Stimulated activated CD8-positive, alpha-beta memory T cell treated with anti-CD3 and anti-CD28 coated beads, Interleukin-7, amount 100 ng/mL, for 4 hours (primary cell): Measurements from ENCODE around the gene FAM124B.

Experiments used
- DNase-seq, 2 donors: peaks; one replicate each; pipeline ENCODE4 v3.0.0-alpha.2; 2020; ENCODE audit warnings: low read depth in 2 of 2

Gene FAM124B

GRCh38 chr2:224381521-224382279 is 20.2 kb downstream of the FAM124B start:
- DNase-seq, result no peak

DNA sequence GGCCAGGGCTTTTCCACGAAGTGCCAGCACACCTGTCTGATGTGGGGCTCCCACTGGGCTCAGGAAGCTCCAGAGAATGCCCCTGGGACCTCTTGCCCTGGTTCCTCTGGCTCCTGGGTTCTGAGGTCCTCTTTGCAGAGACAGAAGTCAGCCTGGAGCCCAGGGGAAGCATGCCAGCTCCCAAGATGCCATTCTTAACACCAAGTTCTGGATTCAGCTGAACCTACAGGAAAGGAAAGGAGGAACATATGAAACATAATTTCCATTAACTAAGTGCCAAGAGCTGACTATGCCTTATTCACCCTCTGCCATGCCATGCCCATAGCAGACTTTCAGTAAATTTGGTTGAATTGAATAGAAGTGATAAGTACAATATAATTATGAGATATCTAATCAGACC is 21.9 kb downstream of the FAM124B start:
- no peak for DNase-seq

- DNase-seq, result no peak
These were observed 22.7 kb downstream of the FAM124B start for GRCh38 chr2:224379172-224379571.

- no peak for DNase-seq
These were observed 23.2 kb downstream of the FAM124B start for GRCh38 chr2:224378701-224379097.

GRCh38 chr2:224377751-224378700 is 23.9 kb downstream of the FAM124B start:
- DNase-seq, result no peak

DNA sequence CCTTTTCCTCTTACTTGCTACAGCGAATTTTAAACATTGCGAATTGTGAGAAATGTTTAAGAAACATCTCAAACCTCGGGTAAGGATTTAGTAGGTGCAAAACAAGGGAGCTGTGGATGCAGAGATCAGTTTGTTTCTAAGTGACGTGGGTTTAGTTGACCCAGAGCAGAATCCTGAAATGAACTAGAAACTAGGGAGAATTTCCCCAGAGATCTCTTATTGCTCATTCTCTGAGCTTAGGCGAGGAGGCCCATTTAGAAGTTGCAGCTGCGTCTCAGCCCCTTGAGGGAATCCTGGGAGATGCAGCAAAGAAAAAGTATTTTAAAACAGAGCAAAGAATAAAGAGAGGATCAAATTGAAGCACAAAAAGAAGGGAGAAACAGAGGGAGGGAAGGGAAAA is 29.3 kb downstream of the FAM124B start:
- no peak for DNase-seq

- DNase-seq, result no peak
These were observed 32.8 kb downstream of the FAM124B start for GRCh38 chr2:224369028-224369632.

DNA sequence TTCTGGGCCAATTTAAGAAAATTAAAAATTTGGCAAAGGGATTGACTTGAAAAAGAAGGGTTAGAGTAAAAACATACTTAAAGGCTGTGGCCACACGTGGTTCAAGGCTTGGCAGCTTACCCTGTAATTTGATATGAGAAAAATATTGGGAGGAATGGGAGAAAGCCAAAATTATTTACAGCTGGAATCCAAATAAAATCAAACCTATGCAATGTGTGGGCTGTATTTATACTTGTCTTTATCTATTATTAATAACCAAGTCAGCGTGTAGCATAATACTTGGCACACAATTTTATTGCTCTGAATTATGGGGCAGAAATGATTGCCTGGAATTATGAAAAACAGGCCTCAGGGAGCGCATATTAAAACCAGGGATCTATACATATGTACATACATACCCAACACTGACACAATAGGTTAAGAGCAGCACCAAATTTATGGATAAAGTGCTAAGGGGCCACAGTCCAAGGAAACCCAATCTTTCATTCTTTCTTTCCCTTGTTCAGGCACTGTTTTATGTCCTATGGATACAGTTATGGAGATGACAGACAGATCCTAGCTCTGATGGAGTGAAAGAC is 35.6 kb downstream of the FAM124B start:
- DNase-seq, result no peak

- DNase-seq, result no peak
These were observed 36.6 kb downstream of the FAM124B start for GRCh38 chr2:224365331-224365730.

GRCh38 chr2:224363281-224363680 is 38.6 kb downstream of the FAM124B start:
- DNase-seq, result no peak

DNA sequence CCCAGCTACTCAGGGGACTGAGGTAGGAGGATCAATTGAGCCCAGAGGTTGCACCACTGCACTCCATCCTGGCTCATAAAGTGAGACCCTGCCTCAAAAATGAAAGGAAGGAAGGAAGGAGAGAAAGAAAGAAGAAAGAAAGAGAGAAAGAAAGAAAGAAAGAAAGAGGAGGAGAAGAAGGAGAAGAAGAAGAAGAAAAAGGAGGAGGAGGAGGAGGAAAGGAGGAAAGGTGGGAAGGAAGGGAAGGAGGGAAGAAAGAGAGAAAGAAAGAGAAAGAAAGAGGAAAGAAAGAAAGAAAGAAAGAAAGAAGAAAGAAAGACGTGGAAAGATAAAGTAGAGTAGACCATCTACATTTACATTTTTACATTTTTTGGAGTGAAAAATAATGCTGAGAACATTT is 39.8 kb downstream of the FAM124B start:
- DNase-seq, result no peak

DNA sequence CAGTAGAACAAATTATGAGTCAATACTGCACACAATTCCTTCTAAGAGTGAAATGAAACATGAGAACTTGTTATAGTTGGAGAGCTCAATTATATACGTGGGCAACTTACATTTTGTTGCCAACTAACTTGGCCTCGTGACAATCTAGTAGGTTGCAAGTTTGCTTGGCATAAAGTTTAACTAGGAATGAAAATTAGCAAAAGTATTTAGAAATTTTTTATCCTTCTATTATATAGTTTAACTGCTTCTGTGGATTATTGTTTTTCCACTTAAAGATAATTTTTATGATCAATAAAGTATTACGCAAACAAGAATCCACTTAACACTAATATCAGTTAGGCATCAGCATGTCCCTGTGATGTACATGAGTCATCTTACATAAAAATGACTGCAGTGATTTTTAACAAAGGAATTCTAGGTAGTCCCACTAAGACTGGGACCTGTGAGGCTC is 41.1 kb downstream of the FAM124B start:
- no peak for DNase-seq

- no peak for DNase-seq
These were observed 42.3 kb downstream of the FAM124B start for GRCh38 chr2:224359569-224359968.

- peak in 1 of 2 donors; percentile 15 for DNase-seq
These were observed 44.6 kb downstream of the FAM124B start for GRCh38 chr2:224357098-224357901.

GRCh38 chr2:224354632-224355211 is 47.2 kb downstream of the FAM124B start:
- DNase-seq, result no peak

DNA sequence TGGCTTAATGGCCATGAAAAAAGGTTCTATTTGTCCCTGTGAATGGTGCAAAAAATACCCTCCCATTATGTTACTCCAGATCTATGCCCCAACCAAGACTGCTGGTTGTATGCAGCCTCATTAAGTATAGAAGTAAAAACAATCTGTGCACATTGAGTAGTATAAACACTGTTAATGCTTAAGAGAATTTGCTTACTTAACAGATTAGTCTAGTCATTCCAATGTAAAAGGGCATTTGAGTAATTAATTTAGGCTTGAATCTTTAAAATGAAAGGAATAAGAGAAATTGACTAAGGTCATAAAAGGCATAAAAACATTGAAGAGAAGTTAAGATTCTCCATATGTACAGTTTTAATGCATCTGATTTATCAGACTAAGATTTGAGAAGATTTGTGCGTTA is 51.2 kb downstream of the FAM124B start:
- DNase-seq, result no peak

DNA sequence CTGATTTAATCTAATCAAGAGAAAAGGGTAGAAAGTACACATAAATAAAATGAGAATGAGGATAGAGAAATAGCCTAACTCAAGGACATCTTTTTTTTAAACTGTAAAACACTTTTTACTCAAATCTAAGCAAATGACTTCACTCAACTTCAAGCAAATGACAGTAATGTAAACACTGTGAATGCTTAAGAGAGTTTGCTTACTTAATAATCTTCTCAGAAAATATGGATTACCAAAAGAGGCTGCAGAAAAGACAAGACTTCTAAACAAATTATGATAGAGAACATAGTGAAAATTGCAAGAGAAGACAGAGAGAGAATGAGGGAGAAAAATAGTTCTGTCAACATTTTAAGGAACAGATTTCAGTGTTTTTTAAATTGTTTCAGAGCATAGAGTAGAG is 52.5 kb downstream of the FAM124B start:
- DNase-seq, result no peak

DNA sequence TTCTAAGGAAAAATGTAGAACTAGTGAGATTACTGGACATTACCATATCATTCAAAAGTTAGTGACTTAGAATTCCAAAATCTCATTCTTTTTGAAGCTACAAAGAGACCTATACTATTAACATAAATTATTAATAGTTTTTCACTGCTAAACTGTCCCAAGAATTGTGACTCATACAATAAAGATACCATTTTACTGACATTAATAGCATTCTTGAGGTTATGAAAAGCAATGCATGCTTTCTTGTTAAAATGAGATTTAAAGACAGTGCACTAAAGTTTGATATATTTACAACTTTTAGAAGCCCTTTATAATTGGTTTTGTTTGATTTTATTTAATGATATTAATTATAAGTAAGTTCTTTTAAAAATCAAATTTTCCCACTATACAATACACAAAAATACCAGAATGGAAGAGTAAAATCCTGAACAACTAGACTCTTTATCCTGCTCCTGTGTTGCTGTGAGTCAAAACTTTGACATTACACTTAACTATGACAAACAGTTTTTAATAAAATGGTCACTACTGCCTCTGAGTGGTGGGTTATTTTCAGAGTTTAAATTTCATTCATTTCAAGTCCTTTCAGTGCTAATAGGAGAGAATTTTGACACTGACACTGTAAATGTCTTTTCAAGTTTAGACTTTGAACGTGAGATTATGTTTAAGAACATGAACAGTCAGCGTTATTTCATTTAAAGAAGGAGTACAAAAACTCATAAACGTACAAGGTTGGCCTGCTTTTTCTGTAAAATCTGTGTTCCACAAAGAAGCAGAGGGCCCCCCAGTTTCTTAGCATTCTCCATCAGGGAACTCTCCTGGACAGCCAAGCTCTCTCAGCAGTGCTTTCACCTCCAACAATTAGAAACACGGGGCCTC is 54.5 kb downstream of the FAM124B start:
- DNase-seq, result no peak

GRCh38 chr2:224345492-224345891 is 56.4 kb downstream of the FAM124B start:
- DNase-seq, result no peak

DNA sequence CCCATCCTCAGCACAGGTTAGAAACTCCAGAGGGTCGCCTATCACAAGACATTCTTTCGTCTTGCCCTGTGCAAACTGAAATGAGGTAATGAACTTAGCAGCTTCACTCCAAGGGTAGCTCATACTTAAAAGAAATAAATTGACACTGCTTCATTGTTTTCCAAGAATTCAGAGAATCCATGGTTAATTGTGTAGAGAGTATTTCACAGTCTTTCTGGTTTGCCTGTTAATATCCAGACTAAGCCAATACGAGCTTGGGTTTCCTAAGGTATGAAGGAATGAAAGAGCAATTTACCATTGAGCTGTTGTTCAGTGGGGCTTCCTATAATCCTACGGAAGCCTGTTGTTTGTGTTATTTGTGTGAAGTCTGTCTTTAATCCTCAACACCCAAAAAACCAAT is 58.7 kb downstream of the FAM124B start:
- no peak for DNase-seq
